ENCODE measurements around the gene NCCRP1.

The NCCRP1 gene

DNA sequence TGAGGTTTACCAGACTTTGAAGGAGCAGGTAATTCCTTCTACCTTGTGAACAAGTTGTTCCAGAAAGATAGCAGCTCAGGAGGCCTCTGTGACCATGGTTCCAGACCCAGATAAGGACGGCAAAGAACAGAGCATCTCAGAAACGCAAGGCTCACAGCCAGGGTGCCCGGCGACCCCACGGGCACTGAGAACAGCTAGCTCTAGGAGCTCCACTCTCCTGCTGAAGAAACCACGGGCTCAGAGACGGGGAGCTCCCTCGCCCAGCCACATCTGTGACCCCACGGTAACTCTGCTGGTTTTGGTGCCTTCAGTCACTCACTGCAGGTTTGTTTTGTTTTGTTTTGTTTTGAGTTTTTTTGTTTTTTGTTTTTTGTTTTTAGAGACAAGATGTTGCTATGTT is 16.0 kb upstream of the NCCRP1 start:
- H3K4me1 ChIP-seq (ENCODE audit: control insufficient read depth in 2 of 2, insufficient read depth in 2 of 2, low read length in 2 of 2): no peaks in the 10 kb centered on the region
- H3K4me3 ChIP-seq (ENCODE audit: low read length in 2 of 2): no peak overlapping the region
- H3K9me3 ChIP-seq (ENCODE audit: control insufficient read depth in 2 of 2, low read length in 2 of 2): no peaks in the 10 kb centered on the region
- no peak overlapping the region for H3K9ac ChIP-seq (ENCODE audit: low read depth in 1 of 2, low read length in 2 of 2)
- H3K27ac ChIP-seq (ENCODE audit: low read depth in 2 of 2, low read length in 2 of 2): no peak overlapping the region
- H3K36me3 ChIP-seq (ENCODE audit: control insufficient read depth in 2 of 2, insufficient read depth in 2 of 2, low read length in 2 of 2): peaks cover 19 to 24% of the 10 kb centered on the region in 2 donors
- no peaks in the 10 kb centered on the region for H3K27me3 ChIP-seq (ENCODE audit: control insufficient read depth in 2 of 2, insufficient read depth in 2 of 2, low read length in 2 of 2)

DNA sequence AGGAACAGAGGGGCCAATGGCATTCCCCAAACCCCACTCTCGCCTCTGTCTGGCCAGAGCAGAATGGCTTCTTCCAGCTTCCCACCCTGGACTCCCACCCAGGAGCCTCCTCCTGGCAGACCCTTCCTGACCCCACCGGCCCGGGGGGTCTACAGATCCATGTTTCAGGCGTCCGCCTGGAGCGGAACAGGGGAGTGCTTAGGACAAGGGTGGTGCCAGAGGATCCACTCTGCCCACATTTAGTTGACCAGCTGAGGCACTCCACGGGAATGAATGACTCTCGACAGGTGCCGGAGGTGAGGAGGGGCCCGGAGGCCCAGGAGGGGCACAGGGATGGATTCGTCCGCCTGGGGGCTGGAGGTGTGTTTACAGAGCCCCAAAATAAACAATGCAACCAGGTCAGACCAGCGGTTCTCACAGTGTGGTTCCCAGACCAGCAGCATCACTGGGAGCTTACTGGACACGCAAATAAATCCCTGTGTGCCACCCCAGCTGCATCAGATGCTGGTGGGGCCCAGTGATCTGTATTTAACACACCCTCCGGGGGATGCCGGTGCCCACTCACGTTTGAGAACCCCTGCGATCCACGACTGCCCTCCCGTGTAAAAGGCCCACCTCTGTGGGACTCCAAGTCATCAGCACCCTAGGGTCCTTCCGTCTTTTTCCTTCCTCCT is 15.1 kb upstream of the NCCRP1 start:
- Histone ChIP-seq H3K4me1 (ENCODE audit: control insufficient read depth in 2 of 2, insufficient read depth in 2 of 2, low read length in 2 of 2) (no peaks in the 10 kb centered on the region), H3K27me3 (ENCODE audit: control insufficient read depth in 2 of 2, insufficient read depth in 2 of 2, low read length in 2 of 2) (no peaks in the 10 kb centered on the region), H3K9ac (ENCODE audit: low read depth in 1 of 2, low read length in 2 of 2) (no peak overlapping the region), H3K9me3 (ENCODE audit: control insufficient read depth in 2 of 2, low read length in 2 of 2) (no peaks in the 10 kb centered on the region), H3K27ac (ENCODE audit: low read depth in 2 of 2, low read length in 2 of 2) (no peak overlapping the region), H3K4me3 (ENCODE audit: low read length in 2 of 2) (no peak overlapping the region), H3K36me3 (ENCODE audit: control insufficient read depth in 2 of 2, insufficient read depth in 2 of 2, low read length in 2 of 2) (peaks cover 12 to 16% of the 10 kb centered on the region in 2 donors)

DNA sequence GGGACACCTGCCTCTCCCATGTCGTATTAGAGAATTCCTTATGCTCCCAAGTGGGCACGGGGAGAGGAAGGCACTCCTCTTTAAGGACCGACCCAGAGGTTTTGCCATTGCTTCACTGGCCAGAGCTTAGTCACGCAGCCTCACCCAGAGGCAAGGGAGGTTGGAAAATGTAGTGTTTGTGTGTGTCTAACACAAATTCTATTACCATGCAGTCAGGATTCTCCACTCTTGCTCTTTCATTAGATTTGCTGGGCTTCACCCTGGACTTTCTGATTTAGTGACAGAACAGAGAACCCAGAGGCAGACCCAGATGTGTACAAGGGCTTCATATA is 14.6 kb upstream of the NCCRP1 start:
- Histone ChIP-seq H3K27me3 (ENCODE audit: control insufficient read depth in 2 of 2, insufficient read depth in 2 of 2, low read length in 2 of 2) (no peaks in the 10 kb centered on the region), H3K27ac (ENCODE audit: low read depth in 2 of 2, low read length in 2 of 2) (no peak overlapping the region), H3K4me1 (ENCODE audit: control insufficient read depth in 2 of 2, insufficient read depth in 2 of 2, low read length in 2 of 2) (no peaks in the 10 kb centered on the region), H3K9ac (ENCODE audit: low read depth in 1 of 2, low read length in 2 of 2) (no peak overlapping the region), H3K36me3 (ENCODE audit: control insufficient read depth in 2 of 2, insufficient read depth in 2 of 2, low read length in 2 of 2) (peaks cover 12 to 15% of the 10 kb centered on the region in 2 donors), H3K9me3 (ENCODE audit: control insufficient read depth in 2 of 2, low read length in 2 of 2) (no peaks in the 10 kb centered on the region), H3K4me3 (ENCODE audit: low read length in 2 of 2) (no peak overlapping the region)

DNA sequence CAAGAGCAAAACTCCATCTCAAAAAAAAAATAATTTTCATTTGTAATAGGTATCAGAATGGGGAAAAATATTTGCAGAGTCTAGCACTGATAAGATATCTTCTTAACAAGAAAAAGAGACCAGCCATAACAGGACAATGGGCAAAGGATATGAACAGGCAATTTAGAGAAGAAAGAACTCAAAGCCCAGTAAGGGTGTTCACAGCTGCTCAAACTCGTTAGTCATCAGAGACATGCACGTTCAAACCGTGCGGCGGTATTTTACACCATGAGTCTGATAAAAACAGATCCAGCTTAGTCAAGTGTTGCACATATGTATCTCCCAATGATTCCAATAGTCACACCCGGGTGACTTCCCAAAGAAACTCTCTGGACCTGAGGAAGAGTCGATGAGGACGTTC is 13.7 kb upstream of the NCCRP1 start:
- no peak overlapping the region for H3K9ac ChIP-seq (ENCODE audit: low read depth in 1 of 2, low read length in 2 of 2)
- H3K27me3 ChIP-seq (ENCODE audit: control insufficient read depth in 2 of 2, insufficient read depth in 2 of 2, low read length in 2 of 2): peaks cover 2 to 3% of the 10 kb centered on the region in 2 donors
- no peak overlapping the region for H3K27ac ChIP-seq (ENCODE audit: low read depth in 2 of 2, low read length in 2 of 2)

DNA sequence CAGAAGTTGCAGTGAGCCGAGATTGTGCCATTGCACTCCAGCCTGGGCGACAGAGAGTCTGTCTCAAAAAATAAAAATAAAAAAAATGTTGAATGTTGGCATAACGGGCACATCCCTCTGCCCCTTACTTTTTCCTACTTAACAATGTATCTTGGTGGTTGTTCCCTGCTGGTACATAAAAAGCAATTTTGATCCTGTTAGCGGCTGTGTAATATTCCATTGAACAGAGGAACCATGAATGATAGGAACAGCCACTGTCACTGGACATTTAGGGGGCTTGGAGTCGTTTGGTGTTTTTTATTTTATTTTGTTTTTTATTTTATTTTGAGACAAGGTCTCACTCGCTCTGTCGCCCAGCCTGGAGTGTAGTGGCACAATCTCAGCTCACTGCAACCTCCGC is 10.4 kb upstream of the NCCRP1 start:
- H3K36me3 ChIP-seq (ENCODE audit: control insufficient read depth in 2 of 2, insufficient read depth in 2 of 2, low read length in 2 of 2): no peaks in the 10 kb centered on the region
- H3K27me3 ChIP-seq (ENCODE audit: control insufficient read depth in 2 of 2, insufficient read depth in 2 of 2, low read length in 2 of 2): peaks cover 3 to 8% of the 10 kb centered on the region in 2 donors
- H3K9ac ChIP-seq (ENCODE audit: low read depth in 1 of 2, low read length in 2 of 2): no peak overlapping the region
- H3K9me3 ChIP-seq (ENCODE audit: control insufficient read depth in 2 of 2, low read length in 2 of 2): no peaks in the 10 kb centered on the region
- H3K4me1 ChIP-seq (ENCODE audit: control insufficient read depth in 2 of 2, insufficient read depth in 2 of 2, low read length in 2 of 2): no peaks in the 10 kb centered on the region
- H3K27ac ChIP-seq (ENCODE audit: low read depth in 2 of 2, low read length in 2 of 2): no peak overlapping the region
- no peak overlapping the region for H3K4me3 ChIP-seq (ENCODE audit: low read length in 2 of 2)

More for the DNA sequence above, 13.7 kb upstream of the NCCRP1 start:
- Histone ChIP-seq H3K4me3 (ENCODE audit: low read length in 2 of 2) (no peak overlapping the region), H3K36me3 (ENCODE audit: control insufficient read depth in 2 of 2, insufficient read depth in 2 of 2, low read length in 2 of 2) (peaks cover 7 to 11% of the 10 kb centered on the region in 2 donors), H3K4me1 (ENCODE audit: control insufficient read depth in 2 of 2, insufficient read depth in 2 of 2, low read length in 2 of 2) (no peaks in the 10 kb centered on the region), H3K9me3 (ENCODE audit: control insufficient read depth in 2 of 2, low read length in 2 of 2) (no peaks in the 10 kb centered on the region)

DNA sequence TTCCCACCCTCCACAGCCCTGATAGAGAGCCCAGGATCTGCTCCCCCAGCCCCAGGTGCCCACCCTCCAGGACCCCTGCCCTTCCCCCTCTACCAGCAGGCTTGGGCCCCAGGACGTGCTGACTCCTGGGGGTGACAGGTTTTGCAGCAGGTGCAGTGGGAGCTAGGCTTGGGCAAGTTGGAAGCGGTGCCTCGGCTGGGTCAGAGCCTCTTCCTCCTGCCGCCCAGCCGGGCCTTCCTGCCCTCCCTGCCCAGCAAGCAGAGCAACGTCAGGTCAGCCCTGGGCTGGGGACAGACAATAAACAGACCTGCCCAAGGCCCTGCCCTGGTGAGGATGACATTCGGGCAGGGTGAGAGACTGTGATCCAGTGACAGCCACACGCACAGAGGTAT is 9.2 kb upstream of the NCCRP1 start:
- Histone ChIP-seq H3K9me3 (ENCODE audit: control insufficient read depth in 2 of 2, low read length in 2 of 2) (no peaks in the 10 kb centered on the region), H3K4me3 (ENCODE audit: low read length in 2 of 2) (no peak overlapping the region), H3K36me3 (ENCODE audit: control insufficient read depth in 2 of 2, insufficient read depth in 2 of 2, low read length in 2 of 2) (no peaks in the 10 kb centered on the region), H3K9ac (ENCODE audit: low read depth in 1 of 2, low read length in 2 of 2) (no peak overlapping the region), H3K27me3 (ENCODE audit: control insufficient read depth in 2 of 2, insufficient read depth in 2 of 2, low read length in 2 of 2) (peaks cover 3 to 8% of the 10 kb centered on the region in 2 donors), H3K4me1 (ENCODE audit: control insufficient read depth in 2 of 2, insufficient read depth in 2 of 2, low read length in 2 of 2) (no peaks in the 10 kb centered on the region), H3K27ac (ENCODE audit: low read depth in 2 of 2, low read length in 2 of 2) (no peak overlapping the region)

DNA sequence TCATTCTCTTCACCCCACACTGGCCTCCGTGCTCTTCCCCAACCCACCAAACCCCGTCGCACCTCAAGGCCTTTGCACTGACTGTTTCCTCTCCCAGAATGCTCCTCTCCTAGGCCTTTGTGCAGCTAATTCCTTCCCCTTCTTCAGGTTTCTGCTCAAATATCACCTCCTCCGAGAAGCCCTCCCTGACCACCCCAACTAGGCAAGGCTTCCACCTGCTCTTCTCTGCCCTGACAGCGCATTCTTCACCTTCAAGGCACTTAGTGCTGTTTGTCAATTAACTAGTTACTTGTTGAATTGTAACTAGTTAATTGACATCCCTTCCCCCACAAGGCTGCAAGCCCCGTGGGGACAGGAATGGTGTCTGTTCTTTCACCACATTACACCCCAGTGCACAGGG is 7.8 kb upstream of the NCCRP1 start:
- Histone ChIP-seq H3K36me3 (ENCODE audit: control insufficient read depth in 2 of 2, insufficient read depth in 2 of 2, low read length in 2 of 2) (no peaks in the 10 kb centered on the region), H3K4me1 (ENCODE audit: control insufficient read depth in 2 of 2, insufficient read depth in 2 of 2, low read length in 2 of 2) (peaks cover 0 to 5% of the 10 kb centered on the region in 2 donors), H3K27ac (ENCODE audit: low read depth in 2 of 2, low read length in 2 of 2) (no peak overlapping the region), H3K4me3 (ENCODE audit: low read length in 2 of 2) (no peak overlapping the region), H3K9me3 (ENCODE audit: control insufficient read depth in 2 of 2, low read length in 2 of 2) (no peaks in the 10 kb centered on the region), H3K9ac (ENCODE audit: low read depth in 1 of 2, low read length in 2 of 2) (no peak overlapping the region), H3K27me3 (ENCODE audit: control insufficient read depth in 2 of 2, insufficient read depth in 2 of 2, low read length in 2 of 2) (peaks cover 5 to 8% of the 10 kb centered on the region in 2 donors)

DNA sequence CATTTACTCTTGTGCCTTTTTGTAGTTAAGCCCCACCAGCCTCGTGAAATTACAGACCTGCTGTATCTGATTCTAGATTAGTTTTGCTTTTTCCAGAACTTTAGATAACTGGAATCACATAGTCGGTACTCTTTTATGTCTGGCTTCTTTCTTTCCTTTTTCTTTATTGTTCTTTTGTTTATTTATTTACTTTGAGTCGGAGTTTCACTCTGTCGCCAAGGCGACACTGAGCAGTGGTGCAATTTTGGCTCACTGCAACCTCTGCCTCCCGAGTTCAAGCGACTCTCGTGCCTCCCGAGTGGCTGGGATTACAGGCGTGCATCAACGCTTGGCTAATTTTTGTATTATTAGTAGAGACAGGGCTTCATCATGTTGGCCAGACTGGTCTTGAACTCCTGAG is 6.0 kb upstream of the NCCRP1 start:
- Histone ChIP-seq H3K9me3 (ENCODE audit: control insufficient read depth in 2 of 2, low read length in 2 of 2) (no peaks in the 10 kb centered on the region), H3K27me3 (ENCODE audit: control insufficient read depth in 2 of 2, insufficient read depth in 2 of 2, low read length in 2 of 2) (peaks cover 13 to 14% of the 10 kb centered on the region in 2 donors), H3K27ac (ENCODE audit: low read depth in 2 of 2, low read length in 2 of 2) (no peak overlapping the region), H3K4me1 (ENCODE audit: control insufficient read depth in 2 of 2, insufficient read depth in 2 of 2, low read length in 2 of 2) (peaks cover 0 to 5% of the 10 kb centered on the region in 2 donors), H3K9ac (ENCODE audit: low read depth in 1 of 2, low read length in 2 of 2) (no peak overlapping the region), H3K4me3 (ENCODE audit: low read length in 2 of 2) (no peak overlapping the region), H3K36me3 (ENCODE audit: control insufficient read depth in 2 of 2, insufficient read depth in 2 of 2, low read length in 2 of 2) (no peaks in the 10 kb centered on the region)

DNA sequence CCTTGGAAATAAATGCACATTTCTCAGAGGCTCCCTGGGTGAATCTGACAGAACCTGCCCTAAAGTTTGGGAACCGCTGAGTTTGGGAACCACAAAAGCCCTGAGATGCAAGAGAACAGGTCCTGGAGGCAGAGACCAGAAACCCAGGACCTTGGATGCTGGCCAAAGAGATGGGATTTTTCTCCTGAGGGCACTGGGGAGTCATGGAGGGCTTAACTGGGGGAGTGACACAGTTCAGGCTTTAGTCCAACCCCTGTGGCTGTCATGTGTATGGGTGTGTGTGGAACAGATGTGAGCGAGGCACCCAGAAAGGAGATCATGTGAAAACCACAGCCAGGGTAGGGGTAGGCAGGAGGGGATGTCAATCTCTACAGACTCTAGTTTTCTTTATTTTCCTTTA is 3.9 kb upstream of the NCCRP1 start:
- no peak overlapping the region for H3K9ac ChIP-seq (ENCODE audit: low read depth in 1 of 2, low read length in 2 of 2)
- no peak overlapping the region for H3K27ac ChIP-seq (ENCODE audit: low read depth in 2 of 2, low read length in 2 of 2)
- H3K9me3 ChIP-seq (ENCODE audit: control insufficient read depth in 2 of 2, low read length in 2 of 2): no peaks in the 10 kb centered on the region
- H3K4me3 ChIP-seq (ENCODE audit: low read length in 2 of 2): no peak overlapping the region
- peaks cover 0 to 5% of the 10 kb centered on the region in 2 donors for H3K4me1 ChIP-seq (ENCODE audit: control insufficient read depth in 2 of 2, insufficient read depth in 2 of 2, low read length in 2 of 2)
- peaks cover 21 to 32% of the 10 kb centered on the region in 2 donors for H3K27me3 ChIP-seq (ENCODE audit: control insufficient read depth in 2 of 2, insufficient read depth in 2 of 2, low read length in 2 of 2)
- no peaks in the 10 kb centered on the region for H3K36me3 ChIP-seq (ENCODE audit: control insufficient read depth in 2 of 2, insufficient read depth in 2 of 2, low read length in 2 of 2)

DNA sequence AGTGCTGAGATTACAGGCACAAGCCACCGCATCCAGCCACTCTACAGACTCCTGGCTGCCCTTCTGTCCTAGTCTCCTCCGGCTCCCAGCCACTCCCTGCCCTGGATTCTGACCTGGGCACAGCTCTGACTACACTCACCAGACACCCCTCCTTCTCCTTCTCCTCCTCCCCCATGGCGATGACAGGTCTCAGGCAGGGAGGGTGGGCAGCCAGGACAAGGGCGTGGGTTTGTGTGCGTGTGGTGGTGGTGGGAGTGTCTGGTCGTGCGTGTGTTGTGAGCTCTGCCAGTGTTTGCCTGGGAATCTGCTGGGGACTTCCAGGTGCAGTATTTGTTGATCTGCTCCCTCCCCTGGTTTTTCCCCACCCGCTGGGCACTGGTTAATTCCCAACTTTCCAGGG is 3.0 kb upstream of the NCCRP1 start:
- Histone ChIP-seq H3K9ac (ENCODE audit: low read depth in 1 of 2, low read length in 2 of 2) (no peak overlapping the region), H3K4me1 (ENCODE audit: control insufficient read depth in 2 of 2, insufficient read depth in 2 of 2, low read length in 2 of 2) (peaks cover 0 to 5% of the 10 kb centered on the region in 2 donors), H3K9me3 (ENCODE audit: control insufficient read depth in 2 of 2, low read length in 2 of 2) (no peaks in the 10 kb centered on the region), H3K36me3 (ENCODE audit: control insufficient read depth in 2 of 2, insufficient read depth in 2 of 2, low read length in 2 of 2) (no peaks in the 10 kb centered on the region), H3K27ac (ENCODE audit: low read depth in 2 of 2, low read length in 2 of 2) (no peak overlapping the region), H3K27me3 (ENCODE audit: control insufficient read depth in 2 of 2, insufficient read depth in 2 of 2, low read length in 2 of 2) (peaks cover 24 to 35% of the 10 kb centered on the region in 2 donors), H3K4me3 (ENCODE audit: low read length in 2 of 2) (no peak overlapping the region)

Measured in mucosa of rectum (tissue), 2 donors.